Smooth muscle cell of the brain vasculature (primary cell): ENCODE data around the gene PROB1.
"Not testable (repeated sequence)": the region's sequence is repeated elsewhere in the genome, so short reads cannot be mapped to it uniquely, and the experiment has no call there.

Experiments used
- DNase-seq: peaks from one replicate; pipeline ENCODE4 v3.0.0-alpha.2; 2012; ENCODE audit warnings: low read depth, low spot score

PROB1 gene

GRCh38 chr5:139414581-139415130 is 19.8 kb upstream of the PROB1 start:
- DNase-seq = no peak

DNA sequence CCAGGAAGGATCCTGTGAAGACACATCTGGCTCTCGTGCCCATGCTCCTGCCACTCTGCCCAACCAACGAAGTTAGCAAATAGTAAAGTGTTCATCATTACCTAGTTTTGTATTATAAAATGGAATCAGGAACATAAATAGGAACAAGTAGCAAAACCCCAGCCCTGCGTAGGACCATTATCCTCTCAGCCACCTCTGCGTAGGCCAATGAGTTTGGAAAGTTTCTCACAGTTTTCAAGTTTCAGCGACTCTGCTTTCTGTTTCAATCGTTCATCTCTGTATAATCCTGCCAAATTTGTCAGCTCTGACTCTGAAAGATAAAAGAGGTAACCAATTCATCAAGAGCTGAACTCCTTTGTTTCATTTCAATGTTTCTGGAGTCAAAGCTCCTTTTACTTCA is 19.1 kb upstream of the PROB1 start:
- DNase-seq = no peak

- no peak for DNase-seq
Measured at GRCh38 chr5:139413153-139413552, 18.2 kb upstream of the PROB1 start.

DNA sequence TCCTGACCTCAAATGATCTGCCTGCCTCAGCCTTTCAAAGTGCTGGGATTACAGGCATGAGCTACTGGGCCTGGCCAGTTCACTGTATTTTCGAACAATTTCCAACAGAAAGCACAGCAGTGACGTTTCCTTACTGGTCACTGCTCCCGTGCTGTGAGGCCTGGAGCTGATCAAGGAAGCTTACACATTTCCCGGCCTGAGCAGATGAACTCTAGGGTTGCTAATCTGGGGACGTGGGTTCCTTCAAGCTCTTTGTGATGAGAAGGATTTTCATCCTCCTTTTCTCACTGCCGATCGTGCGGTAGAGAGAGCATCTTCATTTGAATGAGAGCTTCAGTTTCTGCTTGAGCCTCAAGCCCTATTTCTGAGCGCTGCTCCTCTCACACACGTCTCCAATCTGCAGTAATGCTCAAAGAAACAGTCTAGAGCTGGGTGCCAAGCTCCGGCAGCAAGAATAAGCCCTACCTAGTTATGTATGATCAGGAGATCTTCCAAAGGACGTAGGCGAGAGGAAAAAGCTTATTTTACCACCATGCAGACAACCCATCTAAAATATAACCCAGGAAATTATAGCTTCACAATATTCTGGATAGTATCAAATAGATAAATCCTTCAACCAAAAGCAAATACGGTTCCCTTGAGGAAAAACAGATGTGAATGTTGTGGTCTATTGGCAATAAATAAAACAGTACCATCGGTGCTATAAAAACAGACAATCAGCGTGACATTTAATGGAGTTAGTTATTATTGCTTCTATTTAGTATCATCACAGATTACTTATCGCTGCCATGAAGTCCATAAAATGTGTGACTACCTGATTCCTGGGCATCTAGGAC is 16.3 kb upstream of the PROB1 start:
- no peak for DNase-seq

DNA sequence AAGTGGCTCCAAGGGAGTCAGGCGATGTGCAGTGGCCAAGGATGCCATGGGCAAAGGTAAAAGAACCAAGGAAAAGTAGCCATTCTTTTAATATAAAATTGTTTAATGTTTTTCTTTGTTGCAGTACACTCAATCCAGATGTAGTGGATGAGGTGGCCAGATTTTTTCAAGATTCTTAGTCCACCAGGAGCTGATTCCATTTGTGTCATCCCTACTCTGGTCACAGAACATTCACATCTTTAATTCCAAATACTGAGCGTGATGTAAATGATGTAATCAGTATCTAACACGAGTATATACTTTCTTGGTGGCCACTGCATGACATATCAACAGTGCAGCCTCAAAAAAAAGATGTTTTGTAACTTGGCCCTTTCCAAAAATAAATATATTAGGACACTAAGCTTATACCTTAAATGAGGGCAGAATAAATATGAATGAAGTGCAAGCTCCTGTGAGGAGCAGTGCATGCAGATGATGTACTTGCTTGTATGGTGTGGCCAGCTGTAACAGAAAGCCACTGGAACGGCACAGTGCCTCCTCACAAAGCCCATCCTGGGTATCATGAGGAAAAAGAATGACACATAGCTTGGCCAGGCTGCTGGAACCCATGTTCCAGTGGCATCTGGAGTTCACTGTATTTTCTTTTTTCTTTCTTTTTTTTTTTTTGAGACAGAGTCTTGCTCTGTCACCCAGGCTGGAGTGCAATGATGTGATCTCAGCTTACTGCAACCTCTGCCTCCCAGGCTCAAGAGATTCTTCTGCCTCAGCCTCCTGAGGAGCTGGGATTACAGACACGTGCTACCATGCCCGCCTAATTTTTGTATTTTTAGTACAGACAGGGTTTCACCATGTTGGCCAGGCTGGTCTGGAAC is 15.5 kb upstream of the PROB1 start:
- DNase-seq = no peak

GRCh38 chr5:139409116-139409515 is 14.2 kb upstream of the PROB1 start:
- not testable (repeated sequence) for DNase-seq

- no peak for DNase-seq
Measured at GRCh38 chr5:139408191-139408590, 13.3 kb upstream of the PROB1 start.

DNA sequence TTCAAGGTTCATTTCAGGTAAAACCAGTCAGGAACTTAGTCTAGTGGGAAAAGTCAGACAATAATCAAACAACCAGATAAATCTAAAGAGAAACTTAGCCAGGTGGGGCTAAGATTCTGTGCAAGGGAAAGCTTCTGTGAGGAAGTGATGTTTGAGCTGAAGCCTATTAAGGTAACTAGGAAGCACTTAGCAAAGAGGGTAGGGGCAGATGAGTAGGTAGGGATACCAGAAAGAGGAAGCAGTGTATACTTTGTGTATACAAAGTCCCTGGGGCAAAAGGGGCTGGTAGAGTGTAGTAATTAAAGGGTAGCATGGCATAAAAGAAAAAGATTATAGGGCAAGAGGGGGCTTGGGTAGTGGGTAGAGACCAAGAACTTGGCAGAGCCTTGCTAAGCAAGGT is 12.6 kb upstream of the PROB1 start:
- no peak for DNase-seq

DNA sequence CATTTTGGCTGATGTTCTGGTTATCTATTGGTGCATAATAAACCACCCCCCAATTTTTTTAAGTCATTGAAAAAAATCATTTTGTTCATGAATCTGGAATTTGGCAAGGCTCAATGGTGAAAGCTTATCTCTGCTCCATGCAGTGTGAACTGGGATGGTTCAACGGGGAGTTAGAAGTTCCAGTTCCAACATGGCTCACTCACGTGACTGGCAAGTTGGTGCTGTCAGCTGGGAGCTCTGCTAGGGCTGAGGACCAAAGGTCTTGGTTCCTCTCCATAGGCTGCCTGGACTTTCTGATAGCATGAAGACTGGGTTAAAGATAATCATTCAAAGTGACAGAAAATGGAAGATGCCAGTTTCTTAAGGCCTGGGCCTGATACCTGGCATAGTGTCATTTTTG is 12.1 kb upstream of the PROB1 start:
- DNase-seq = no peak

DNA sequence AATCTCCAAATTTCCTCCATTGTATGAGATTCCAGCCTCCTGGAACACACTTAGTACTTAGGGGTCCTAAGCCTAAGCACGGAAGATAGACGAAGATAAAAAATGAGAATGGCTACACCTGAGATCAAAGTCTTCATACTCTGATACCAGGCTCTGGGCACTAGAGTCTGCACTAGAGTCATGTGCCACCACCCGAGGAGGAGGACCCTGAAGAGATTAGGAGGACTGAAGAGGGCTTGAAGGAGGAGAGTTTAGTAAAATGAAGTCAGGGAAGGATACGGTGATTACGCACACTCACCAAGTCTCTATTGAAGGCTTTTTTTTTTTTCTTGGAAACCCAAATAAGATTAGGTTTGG is 9.6 kb upstream of the PROB1 start:
- DNase-seq = no peak

DNA sequence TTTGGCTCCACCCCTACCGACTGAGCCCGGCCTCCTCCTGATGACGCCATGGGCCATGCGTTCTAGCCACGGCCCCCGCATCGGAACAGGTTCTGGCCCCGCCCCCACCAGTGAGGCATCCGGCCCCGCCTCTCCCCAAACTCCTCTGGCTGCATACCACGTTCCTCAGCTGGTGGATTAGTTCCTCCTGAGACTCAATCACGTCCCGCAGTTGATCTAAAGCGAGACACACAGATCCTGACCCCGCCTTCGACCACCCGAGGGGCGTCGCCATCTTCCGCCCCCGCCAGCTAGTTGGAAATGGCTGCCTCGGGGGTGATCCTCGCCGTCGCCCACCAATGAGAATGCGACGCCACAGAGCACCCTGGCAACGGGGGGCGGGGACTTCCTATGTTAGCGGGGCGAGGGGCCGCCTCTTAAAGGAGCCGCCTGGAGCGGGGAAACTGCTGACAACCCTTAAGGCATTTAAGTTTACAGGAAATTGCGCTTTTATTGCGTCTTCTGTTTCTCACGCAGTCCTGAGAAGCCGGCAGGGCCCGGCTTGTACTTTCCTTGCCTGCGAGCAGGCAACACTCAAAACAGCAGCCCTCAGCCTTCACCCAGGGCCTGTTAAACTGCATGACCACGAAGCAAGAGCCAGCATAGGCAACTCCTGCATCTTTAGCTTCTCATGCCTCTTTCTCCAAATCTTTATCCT is 9.0 kb upstream of the PROB1 start, which contains the start of gene SPATA24:
Gene SPATA24, minus strand, starts transcription at position 303 of the 697 bp plus-strand sequence. Its CDS starts 29 bp downstream, at position 274.
- DNase-seq = peak; percentile 95

DNA sequence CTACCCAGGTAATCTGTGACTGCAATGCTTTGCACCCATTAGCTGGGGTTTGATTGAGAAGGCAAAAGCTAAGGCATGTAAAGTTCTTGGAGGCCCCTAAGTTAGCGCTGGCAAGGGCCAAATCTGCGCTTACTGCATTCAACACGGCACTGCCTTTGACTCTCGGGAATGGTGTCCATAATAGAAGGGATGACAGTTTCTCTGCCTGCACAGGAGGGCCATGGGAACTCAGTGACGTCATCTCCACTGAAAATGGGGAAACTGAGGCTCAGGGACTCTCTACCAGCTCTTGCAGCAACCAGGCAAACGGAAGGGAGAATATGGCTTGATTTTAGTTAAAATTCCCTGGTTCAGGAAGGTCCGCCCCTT is 8.5 kb upstream of the PROB1 start:
- no peak for DNase-seq

DNA sequence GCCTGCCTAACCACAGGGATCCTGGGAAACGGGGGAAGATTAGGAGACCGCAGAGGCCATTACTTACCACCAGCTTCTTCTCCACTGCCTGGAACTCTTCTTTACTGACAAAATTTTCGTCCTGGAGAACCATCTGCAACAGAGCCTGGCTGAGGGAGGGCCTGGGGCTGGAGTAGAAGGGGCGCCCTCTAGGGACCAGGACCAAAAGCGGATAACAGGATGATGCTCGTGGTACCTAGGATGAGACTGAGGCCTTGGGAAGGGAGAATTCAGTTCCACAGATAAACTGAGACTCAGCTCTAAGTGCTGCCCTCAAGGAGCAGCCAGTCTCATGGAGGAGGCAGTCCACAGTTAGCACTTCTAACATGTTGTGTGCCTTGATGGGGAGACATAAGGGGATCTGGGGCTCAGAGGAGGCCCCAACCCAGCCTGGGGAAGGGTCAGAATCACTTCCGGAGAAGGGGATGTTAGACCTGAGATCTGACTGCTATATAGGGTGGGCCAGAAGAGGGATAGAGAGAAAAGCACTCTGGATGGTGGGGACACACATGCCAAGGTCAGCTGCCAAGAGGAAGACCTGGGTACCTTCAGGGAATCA is 7.8 kb upstream of the PROB1 start:
- no peak for DNase-seq

DNA sequence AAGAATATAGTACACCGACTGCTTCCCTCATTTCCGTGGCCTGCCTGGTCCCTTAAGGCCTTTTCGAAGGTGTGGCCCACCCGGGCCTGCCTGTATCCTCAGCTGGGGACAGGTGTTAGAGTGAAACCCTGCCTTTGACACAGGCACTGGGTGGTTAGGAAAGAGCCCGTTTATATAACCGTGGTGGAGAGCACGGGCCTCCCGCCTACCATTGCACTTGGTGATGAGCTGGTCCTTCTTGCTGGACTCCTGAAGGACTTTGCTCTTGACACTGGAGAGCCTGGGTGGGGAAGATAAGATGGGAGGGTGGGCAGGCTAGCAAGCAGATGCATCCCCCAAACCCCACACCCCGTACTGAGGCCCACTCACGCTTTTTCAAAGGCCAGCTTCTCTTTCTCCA is 6.6 kb upstream of the PROB1 start:
- DNase-seq = no peak

GRCh38 chr5:139399501-139400121 is 4.7 kb upstream of the PROB1 start:
- no peak for DNase-seq

DNA sequence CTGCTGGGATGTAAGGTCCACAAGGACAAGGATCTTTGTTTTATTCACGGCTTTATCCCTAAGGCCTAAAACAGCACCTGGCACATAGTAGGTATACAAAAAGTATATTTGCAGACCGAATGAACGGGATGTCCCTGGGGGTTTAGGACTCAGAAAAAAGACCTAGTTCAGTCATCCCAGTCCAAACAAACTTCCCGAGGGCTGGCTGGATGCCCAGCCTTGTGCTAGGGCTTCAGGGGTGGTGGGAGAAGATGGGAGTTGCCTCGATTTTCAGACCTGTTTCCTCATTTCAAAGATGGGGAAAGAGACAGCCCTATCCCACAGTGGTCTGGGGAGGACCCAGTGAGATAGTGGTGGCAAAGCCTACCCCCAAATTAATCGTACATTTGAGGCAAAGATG is 3.0 kb upstream of the PROB1 start:
- no peak for DNase-seq

GRCh38 chr5:139396691-139397090 is 1.8 kb upstream of the PROB1 start:
- no peak for DNase-seq

DNA sequence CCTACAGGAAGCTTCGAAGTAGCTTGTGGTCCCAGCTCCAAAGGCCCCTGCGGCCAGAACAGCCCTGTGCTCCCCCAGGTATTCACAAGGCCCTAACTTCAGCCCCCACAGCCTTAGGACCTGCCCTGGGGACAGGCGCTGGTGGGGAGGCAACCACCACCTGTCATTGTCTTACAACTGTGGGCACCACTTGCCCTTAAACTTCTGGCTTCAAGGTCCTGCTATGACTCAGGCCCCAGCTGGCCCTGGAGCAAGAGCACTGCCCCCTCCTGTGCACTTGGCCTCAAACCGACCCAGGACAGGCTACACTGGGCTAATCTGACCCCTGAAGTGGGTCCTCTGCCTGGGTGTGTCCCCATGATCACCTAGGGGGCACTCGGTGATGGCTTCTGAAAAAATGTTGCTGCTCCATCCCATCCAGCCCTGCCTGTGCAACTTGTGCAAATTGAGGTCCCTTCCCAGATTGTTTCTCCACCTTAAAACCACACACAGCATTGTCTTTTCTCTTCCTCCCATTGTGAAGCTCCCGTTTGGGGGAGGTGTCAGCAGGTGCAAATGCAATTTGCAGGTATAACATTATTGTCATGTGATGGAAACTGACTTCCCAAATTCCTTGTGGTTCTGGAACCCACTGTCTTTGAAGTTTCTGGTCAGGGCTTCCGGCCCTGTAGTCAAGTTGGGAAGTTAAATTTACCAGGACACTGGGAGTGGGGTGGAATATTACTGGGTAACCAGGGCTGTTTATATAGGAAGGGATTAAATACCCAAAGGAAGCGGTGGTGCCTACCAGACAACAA is 1.1 kb upstream of the PROB1 start:
- no peak for DNase-seq

DNA sequence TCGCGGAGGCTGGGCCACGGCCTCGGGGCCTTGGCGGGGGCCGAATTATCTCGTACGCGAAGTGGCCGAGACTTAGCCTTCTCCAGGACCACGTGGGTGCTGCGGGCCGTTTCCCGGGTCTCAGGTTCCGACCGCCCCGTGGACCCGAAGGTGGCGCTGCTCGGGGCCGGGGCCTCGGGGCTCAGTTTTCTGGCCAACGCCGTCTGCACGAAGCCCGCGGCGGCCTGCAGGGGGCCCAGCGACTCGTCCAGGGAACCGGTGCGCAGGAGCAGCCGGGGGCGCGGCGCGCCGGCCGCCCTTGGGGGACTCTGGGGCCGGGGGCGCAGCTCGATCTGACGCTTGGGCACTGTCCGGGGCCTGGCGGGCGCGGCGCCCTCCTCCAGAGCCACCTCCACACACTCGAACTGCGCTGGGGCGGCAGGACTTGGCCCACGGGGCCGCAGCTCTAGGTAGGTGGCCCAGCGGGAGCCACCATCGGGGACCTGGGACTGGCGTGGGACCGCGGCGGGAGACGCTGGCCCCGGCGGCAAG is 716 bp downstream of the PROB1 start:
- DNase-seq = no peak

GRCh38 chr5:139393497-139394122 is 1.3 kb downstream of the PROB1 start:
- no peak for DNase-seq
